ENCODE data around the gene SLX1A.
"Not testable (repeated sequence)": the region's sequence is repeated elsewhere in the genome, so short reads cannot be mapped to it uniquely, and the experiment has no call there.

DNA sequence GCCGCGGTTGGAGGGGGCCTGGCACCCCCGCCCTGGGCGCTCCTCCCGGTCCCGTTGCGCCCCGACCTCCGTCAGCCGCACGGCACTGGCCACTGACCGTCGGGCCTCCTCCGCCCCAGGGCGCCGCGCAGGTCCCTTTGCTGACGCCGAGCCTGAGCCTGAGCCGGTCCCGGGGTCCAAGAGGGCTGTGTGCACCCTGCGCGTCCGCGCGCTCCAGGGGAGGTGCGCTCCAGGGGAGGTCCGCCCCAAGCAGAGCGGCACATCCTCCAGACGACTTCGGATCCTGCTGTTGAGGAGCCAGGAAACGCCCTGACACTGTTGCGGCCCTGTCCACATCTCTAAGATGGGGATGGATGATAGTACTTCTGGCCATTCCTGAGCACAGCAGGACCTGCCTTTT is 12.6 kb downstream of the SLX1A start:
- TF ChIP-seq, protein P1, sequence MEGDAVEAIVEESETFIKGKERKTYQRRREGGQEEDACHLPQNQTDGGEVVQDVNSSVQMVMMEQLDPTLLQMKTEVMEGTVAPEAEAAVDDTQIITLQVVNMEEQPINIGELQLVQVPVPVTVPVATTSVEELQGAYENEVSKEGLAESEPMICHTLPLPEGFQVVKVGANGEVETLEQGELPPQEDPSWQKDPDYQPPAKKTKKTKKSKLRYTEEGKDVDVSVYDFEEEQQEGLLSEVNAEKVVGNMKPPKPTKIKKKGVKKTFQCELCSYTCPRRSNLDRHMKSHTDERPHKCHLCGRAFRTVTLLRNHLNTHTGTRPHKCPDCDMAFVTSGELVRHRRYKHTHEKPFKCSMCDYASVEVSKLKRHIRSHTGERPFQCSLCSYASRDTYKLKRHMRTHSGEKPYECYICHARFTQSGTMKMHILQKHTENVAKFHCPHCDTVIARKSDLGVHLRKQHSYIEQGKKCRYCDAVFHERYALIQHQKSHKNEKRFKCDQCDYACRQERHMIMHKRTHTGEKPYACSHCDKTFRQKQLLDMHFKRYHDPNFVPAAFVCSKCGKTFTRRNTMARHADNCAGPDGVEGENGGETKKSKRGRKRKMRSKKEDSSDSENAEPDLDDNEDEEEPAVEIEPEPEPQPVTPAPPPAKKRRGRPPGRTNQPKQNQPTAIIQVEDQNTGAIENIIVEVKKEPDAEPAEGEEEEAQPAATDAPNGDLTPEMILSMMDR (IDR thresholded peaks at IDR 0.05), result not testable (repeated sequence)
- not testable (repeated sequence) for TF ChIP-seq POLR2A (IDR thresholded peaks at IDR 0.05)

Measured in esophagus squamous epithelium (tissue), 4 donors.